ENCODE data around the gene CENPM.

DNA sequence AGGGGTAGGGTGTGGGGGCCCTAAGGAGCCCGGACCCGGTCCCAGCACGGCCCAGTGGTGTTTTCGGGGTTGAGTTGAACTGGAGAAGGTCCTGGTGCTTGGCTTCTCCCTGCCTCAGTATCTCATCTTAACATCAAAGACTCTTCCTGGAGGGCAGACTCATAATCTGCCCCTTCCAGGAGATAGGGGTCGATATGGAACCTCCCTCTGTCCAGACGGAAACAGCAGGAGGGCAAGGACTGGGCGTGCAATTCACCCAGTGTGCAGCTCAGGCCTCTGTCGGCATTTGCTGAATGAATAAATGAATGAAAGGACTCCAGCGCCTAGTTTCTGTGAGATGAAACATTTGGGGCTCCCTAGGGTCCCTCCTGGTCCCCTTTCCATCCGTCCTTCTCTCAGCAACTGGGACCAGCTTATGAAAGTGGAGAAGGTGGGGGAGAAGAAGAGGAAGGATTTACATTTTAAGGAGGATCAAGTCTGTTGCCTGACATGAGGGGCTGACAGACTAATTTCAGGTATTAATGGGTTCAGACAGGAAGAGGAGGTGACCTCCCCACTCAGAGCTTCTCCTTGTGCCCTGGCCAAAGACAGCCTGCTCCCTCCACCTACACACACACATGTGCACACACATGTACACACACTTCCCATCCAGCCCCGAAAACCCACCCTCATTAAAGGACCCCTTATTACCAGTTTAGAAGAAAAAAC is 31.0 kb downstream of the CENPM start:
- TF ChIP-seq CTCF (optimal IDR thresholded peaks at IDR 0.05 in 1 of 3, IDR thresholded peaks at IDR 0.05 in 1 of 3, conservative IDR thresholded peaks at IDR 0.05 in 1 of 3; ENCODE audit: extremely low read depth in 1 of 3, insufficient read depth in 2 of 3, low read length in 3 of 3): no peak
- no peak for TF ChIP-seq EZH2 (IDR thresholded peaks at IDR 0.05; ENCODE audit: low read length)
